Breast epithelium (tissue), 3 donors: Measurements from ENCODE around the gene CEACAM7.

Experiments used
- CTCF ChIP-seq, 3 donors: fragments of 450-650 bp; IDR thresholded peaks; one replicate each; pipeline ENCODE4 v1.5.1; 2016 to 2017; ENCODE audit warnings: antibody characterized with exemption in 3 of 3, mild to moderate bottlenecking in 3 of 3, moderate library complexity in 3 of 3
- POLR2A ChIP-seq: fragments of 450-650 bp; IDR thresholded peaks from one replicate; pipeline ENCODE4 v1.6.1; 2016; ENCODE audit warnings: antibody characterized with exemption, mild to moderate bottlenecking, moderate library complexity

GRCh38 chr19:41734585-41734984, 46.5 kb upstream of the CEACAM7 start:
- TF ChIP-seq CTCF (IDR thresholded peaks at IDR 0.05) (no peak), POLR2A (no peak)
